Measurements from ENCODE around the gene MACO1. TPM values are rescaled to one million over a fixed set of nuclear protein-coding genes. Genes with fewer than 3 reads are reported as not detected.

The MACO1 gene
- total and polyA plus RNA-seq, 2 of the 13 experiments (the other 11 are each of a cell fraction or from before 2014, with no cell fraction given), result 9.7 to 17.0 TPM

DNA sequence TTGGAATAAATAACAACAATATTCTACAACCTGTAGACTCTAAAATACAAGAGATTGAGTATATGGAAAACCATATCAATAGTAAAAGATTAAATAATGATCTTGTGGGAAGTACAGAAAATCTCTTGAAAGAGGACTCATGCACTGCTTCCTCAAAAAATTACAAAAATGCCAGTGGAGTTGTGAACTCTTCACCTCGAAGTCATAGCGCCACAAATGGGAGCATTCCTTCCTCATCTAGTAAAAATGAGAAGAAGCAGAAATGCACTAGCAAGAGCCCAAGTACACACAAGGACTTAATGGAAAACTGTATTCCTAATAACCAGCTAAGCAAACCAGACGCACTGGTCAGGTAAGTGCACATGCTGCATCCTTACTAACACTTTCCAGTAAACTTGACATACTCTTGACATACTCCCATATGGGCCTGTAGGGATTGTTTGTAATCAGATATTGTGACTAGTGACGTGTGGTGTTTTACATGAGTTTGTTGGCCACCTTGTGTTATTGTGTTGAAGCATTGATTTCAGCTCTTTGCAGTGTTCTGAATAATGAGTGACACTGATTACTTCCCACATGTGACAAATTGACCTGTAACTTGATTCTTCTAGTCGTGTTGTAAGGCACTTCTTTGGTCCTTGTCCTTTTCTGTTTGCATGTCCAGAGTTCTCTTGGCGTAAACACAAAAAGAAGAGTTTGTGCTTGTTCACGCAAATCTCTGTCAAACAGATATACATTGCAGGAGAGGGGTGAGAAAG is 28.0 kb downstream of the MACO1 start (continued):
- peak; percentile 66 for TF ChIP-seq HMG20B (CRISPR knock-in tag; conservative IDR thresholded peaks at IDR 0.05)
- TF ChIP-seq PRDM15 (CRISPR knock-in tag; IDR thresholded peaks at IDR 0.05), result no peak
- TF ChIP-seq PRDM10 (CRISPR knock-in tag; IDR thresholded peaks at IDR 0.05; ENCODE audit: low read depth), result no peak
- TF ChIP-seq SMARCC2 (IDR thresholded peaks at IDR 0.05), result 0 out of 2 replicates have a peak, but pooled peaks have one; percentile 4
- peak; percentile 42; the same call in 1 of the 2 replicates for TF ChIP-seq PHF21A (CRISPR knock-in tag; IDR thresholded peaks at IDR 0.05)
- TF ChIP-seq TAF1 (CRISPR knock-in tag; IDR thresholded peaks at IDR 0.05), result no peak
- no peak for TF ChIP-seq ZNF543 (CRISPR knock-in tag; IDR thresholded peaks at IDR 0.05)
- no peak for TF ChIP-seq GPN1 (CRISPR knock-in tag; IDR thresholded peaks at IDR 0.05; ENCODE audit: borderline replicate concordance)
- no peak for TF ChIP-seq KAT8 (CRISPR knock-in tag; IDR thresholded peaks at IDR 0.05)
- TF ChIP-seq, protein P1, sequence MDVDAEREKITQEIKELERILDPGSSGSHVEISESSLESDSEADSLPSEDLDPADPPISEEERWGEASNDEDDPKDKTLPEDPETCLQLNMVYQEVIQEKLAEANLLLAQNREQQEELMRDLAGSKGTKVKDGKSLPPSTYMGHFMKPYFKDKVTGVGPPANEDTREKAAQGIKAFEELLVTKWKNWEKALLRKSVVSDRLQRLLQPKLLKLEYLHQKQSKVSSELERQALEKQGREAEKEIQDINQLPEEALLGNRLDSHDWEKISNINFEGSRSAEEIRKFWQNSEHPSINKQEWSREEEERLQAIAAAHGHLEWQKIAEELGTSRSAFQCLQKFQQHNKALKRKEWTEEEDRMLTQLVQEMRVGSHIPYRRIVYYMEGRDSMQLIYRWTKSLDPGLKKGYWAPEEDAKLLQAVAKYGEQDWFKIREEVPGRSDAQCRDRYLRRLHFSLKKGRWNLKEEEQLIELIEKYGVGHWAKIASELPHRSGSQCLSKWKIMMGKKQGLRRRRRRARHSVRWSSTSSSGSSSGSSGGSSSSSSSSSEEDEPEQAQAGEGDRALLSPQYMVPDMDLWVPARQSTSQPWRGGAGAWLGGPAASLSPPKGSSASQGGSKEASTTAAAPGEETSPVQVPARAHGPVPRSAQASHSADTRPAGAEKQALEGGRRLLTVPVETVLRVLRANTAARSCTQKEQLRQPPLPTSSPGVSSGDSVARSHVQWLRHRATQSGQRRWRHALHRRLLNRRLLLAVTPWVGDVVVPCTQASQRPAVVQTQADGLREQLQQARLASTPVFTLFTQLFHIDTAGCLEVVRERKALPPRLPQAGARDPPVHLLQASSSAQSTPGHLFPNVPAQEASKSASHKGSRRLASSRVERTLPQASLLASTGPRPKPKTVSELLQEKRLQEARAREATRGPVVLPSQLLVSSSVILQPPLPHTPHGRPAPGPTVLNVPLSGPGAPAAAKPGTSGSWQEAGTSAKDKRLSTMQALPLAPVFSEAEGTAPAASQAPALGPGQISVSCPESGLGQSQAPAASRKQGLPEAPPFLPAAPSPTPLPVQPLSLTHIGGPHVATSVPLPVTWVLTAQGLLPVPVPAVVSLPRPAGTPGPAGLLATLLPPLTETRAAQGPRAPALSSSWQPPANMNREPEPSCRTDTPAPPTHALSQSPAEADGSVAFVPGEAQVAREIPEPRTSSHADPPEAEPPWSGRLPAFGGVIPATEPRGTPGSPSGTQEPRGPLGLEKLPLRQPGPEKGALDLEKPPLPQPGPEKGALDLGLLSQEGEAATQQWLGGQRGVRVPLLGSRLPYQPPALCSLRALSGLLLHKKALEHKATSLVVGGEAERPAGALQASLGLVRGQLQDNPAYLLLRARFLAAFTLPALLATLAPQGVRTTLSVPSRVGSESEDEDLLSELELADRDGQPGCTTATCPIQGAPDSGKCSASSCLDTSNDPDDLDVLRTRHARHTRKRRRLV (CRISPR knock-in tag; IDR thresholded peaks at IDR 0.05), result no peak
- TF ChIP-seq LBX2 (CRISPR knock-in tag; IDR thresholded peaks at IDR 0.05; ENCODE audit: borderline replicate concordance), result no peak
- no peak for TF ChIP-seq ZBTB42 (CRISPR knock-in tag; IDR thresholded peaks at IDR 0.05)
- TF ChIP-seq, protein P2, sequence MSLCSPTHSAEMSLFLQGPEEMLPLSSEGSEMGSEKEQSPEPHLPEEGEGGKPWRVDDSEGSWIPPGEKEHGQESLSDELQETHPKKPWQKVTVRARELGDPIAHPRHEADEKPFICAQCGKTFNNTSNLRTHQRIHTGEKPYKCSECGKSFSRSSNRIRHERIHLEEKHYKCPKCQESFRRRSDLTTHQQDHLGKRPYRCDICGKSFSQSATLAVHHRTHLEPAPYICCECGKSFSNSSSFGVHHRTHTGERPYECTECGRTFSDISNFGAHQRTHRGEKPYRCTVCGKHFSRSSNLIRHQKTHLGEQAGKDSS (CRISPR knock-in tag; IDR thresholded peaks at IDR 0.05; ENCODE audit: borderline replicate concordance, low read depth), result no peak
- TF ChIP-seq ISL2 (CRISPR knock-in tag; IDR thresholded peaks at IDR 0.05), result no peak; the same call in 1 of the 2 replicates

Measured in HepG2 (cell line).